ENCODE data around the gene RNU7-1. TPM values are rescaled to one million over a fixed set of nuclear protein-coding genes. Genes with fewer than 3 reads are reported as not detected.

RNU7-1 gene
- total RNA-seq, 1 donor from 2014 or later, result not detected

GRCh38 chr12:6916426-6917200 is 27.0 kb upstream of the RNU7-1 start:
- intact Hi-C loops (cut with DNase I), result no loop called here
- ATAC-seq (ENCODE audit: poor library complexity), result no peak
- peak; percentile 33 for DNase-seq

DNA sequence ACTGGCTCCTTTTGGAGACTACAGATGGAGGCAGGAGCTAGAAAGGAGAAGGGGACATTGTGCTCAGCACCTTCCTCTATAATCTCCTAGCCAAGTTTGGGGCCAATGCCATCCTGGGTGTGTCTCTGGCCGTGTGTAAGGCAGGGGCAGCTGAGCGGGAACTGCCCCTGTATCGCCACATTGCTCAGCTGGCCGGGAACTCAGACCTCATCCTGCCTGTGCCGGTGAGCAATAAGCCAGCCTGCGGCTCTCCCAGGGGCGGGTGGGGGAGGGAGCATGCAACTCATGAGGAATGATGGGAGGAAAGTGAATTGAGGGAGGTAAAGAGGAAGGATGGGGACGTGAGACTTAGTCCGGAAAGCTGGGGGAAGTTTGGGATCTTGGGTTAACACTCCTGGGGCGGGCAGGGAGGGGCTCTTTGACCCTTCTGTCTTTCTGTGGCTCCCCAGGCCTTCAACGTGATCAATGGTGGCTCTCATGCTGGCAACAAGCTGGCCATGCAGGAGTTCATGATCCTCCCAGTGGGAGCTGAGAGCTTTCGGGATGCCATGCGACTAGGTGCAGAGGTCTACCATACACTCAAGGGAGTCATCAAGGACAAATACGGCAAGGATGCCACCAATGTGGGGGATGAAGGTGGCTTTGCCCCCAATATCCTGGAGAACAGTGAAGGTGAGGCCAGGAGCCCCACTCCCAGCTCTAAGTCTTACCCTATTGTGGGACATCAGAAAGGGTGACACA is 26.0 kb upstream of the RNU7-1 start:
- peak; percentile 10 for DNase-seq
- ATAC-seq (ENCODE audit: poor library complexity), result no peak
- intact Hi-C loops (cut with DNase I), result no loop called here

DNA sequence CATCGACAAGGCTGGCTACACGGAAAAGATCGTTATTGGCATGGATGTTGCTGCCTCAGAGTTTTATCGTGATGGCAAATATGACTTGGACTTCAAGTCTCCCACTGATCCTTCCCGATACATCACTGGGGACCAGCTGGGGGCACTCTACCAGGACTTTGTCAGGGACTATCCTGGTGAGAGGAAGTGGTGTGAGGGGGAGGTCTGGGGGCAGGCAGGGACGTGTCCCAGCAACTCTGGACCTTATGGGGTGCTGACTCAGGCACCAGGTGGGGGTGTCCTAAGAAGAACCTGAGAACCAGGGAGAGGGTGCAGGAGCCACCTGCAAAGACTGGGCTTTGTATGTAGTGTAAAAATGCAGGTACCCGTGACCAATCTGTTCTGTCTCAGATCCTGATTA is 24.0 kb upstream of the RNU7-1 start:
- no peak for ATAC-seq (ENCODE audit: poor library complexity)
- peak; percentile 21 for DNase-seq
- intact Hi-C loops (cut with DNase I), result no loop called here

GRCh38 chr12:6921539-6921938 is 22.1 kb upstream of the RNU7-1 start:
- ATAC-seq (ENCODE audit: poor library complexity) (no peak), DNase-seq (peak; percentile 32)
- intact Hi-C loops (cut with DNase I), result no loop called here

DNA sequence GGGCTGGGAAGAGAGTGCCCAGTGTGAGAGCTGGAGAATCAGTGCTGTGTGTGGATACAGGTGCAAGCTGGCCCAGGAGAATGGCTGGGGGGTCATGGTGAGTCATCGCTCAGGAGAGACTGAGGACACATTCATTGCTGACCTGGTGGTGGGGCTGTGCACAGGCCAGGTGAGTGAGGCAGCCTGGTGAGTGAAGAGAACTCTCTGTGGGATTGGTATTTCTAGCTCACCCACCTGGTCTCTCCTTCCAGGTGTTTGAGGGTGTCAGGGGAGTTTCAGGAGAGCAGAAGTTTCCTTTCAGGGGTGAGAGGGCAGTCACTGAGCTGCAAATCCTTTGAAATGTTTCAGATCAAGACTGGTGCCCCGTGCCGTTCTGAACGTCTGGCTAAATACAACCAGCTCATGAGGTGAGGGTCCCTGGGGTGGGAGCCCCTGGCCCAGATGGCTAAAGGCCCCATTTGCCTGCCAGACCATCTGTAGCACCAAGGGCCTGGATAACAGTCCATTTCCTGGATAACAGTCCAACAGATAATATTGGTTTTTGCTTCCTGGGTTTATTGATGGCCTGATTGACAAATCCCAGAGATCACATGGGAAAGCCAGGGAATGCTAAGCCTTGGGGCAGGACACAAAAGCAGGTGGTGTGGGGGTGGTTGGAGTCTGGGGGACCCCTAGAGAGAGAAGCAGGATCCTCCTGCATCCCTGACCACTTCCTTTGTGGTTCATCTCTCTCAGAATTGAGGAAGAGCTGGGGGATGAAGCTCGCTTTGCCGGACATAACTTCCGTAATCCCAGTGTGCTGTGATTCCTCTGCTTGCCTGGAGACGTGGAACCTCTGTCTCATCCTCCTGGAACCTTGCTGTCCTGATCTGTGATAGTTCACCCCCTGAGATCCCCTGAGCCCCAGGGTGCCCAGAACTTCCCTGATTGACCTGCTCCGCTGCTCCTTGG is 21.3 kb upstream of the RNU7-1 start:
- peak; percentile 41 for DNase-seq
- intact Hi-C loops (cut with DNase I), result no loop called here
- no peak for ATAC-seq (ENCODE audit: poor library complexity)

- ATAC-seq (ENCODE audit: poor library complexity) (no peak), DNase-seq (peak; percentile 33)
- intact Hi-C loops (cut with DNase I), result no loop called here
Measured at GRCh38 chr12:6923003-6923732, 20.4 kb upstream of the RNU7-1 start.

- DNase-seq (peak; percentile 33), ATAC-seq (ENCODE audit: poor library complexity) (no peak)
- intact Hi-C loops (cut with DNase I), result no loop called here
Measured at GRCh38 chr12:6923851-6924250, 19.8 kb upstream of the RNU7-1 start.

DNA sequence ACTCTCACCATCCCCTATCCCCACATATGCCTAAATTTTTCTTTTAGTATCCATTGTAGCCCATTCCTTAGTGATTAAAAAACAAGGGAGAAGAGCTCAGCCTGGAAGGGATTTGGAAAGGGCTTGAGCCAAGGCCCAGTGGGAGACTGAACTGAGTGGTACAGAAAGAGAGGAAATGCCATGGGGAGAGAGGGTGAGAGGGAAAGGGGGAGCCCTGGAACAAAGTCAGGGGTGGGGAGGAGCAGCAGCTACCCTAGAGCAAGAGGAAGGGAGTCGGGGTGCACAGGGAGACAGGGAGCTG is 18.4 kb upstream of the RNU7-1 start:
- no peak for DNase-seq
- no peak for ATAC-seq (ENCODE audit: poor library complexity)
- intact Hi-C loops (cut with DNase I), result no loop called here

- ATAC-seq (ENCODE audit: poor library complexity) (peak; percentile 54), DNase-seq (peak; percentile 81)
- intact Hi-C loops (cut with DNase I), result no loop called here
Measured at GRCh38 chr12:6925540-6926279, 17.9 kb upstream of the RNU7-1 start.

DNA sequence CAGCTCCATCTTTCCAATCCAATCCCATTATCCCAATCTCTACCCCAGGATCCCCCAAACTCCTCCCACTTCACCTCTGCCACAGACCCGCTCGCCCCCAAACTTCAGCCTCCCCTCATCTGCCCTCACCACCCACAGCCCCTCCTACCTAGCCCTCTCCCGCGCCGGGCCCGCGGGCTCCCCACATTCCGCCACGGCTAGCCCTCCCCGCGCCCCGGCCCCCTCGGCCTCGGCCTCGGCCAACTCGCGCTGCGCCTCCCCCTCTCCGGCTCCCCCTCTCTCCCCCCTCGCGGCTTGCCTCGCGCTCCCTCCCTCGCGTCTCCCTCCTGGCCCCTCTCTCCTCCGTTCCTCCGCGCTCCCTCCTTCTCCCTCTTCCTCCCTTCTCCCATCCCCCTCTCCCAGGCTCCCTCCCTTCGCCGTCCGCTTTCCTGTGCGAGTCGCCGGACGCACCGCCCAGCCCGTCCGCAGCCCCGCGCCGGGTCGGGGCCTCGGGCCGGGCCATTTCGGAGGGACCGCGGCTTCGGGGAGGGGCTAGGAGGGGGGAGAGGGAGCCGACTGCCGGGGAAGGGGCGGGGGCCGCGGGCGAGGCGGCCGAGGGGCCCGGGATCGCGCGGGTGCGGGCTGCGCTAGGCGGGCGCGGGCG is 16.1 kb upstream of the RNU7-1 start, which contains the start of gene ATN1:
Gene ATN1, plus strand, starts transcription at position 581 of the 643 bp plus-strand sequence. CDS start 6,043 bp downstream, outside the sequence.
- DNase-seq, result peak; percentile 87
- ATAC-seq (ENCODE audit: poor library complexity), result peak; percentile 61

DNA sequence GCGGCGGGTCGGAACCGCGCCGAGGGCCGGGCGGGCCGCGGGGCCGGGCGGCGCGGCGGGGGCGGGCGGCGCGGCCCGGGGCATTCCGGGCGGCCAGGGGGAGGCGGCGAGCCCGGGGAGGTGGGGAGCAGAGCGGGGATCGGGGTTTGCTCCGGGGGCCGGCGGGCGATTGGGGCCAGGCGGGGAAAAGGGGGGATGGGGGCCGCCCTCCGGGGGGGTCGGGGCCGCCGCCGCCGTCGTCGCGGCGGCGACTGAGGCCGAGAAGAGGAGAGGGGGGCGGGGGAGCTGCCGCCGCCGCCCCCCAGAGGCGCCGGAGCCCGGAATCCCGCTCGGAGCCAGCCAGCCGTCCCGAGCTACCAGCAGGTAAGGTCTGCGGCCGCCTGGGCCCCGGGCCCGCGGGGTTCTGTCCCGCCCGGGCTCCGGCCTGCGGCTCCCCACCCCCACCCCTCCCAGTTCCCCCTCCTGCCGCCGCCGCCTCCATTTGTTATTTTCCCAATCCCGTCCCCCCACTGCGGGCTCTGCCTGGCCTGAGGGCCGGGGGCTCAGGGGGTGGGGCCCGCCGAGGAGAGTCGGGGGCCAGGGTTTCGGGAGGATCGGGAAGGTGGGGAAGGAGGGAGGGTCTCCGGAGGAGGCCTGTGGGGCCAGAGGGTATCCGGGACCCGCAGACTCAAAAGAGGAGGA is 15.5 kb upstream of the RNU7-1 start:
- no peak for ATAC-seq (ENCODE audit: poor library complexity)
- DNase-seq, result peak; percentile 49
- intact Hi-C loops (cut with DNase I), result no loop called here

More for the DNA sequence above, 16.1 kb upstream of the RNU7-1 start, which contains the start of gene ATN1:
- intact Hi-C loops (cut with DNase I), result no loop called here

DNA sequence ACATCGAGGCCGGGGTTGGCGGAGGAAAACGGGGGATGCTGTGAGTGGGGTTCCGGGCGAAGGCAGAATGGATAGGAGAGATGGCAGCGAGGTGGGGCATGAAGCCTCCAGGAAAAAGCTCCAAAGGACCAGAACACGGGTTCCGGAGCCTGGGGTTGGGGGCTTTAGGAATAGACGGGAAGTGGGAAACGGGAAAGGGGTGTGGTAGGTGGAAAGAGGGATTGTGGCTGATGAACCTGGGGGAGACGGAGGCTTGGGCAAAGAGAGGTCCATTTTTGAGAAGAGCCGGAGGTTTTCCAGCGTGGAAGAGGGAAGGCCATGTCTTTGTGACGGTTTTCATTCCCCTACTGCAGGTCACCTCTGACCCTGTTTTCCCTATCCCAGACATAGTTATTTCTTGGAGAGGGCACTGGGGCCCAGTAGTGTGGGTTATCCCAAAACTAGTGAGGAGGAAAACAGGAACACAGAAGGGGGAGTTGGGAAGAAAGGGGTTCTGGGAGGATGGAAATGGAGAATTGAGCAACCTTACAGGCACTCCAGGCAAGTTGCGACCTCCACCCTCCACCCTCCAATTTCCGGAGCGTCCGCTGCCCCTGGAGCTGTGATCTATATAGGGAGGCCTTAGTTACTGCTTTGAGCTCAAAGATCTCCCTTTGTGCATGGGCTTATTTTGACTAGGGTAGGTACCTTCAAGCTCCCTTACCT is 14.8 kb upstream of the RNU7-1 start:
- DNase-seq, result peak; percentile 38
- intact Hi-C loops (cut with DNase I), result no loop called here

DNA sequence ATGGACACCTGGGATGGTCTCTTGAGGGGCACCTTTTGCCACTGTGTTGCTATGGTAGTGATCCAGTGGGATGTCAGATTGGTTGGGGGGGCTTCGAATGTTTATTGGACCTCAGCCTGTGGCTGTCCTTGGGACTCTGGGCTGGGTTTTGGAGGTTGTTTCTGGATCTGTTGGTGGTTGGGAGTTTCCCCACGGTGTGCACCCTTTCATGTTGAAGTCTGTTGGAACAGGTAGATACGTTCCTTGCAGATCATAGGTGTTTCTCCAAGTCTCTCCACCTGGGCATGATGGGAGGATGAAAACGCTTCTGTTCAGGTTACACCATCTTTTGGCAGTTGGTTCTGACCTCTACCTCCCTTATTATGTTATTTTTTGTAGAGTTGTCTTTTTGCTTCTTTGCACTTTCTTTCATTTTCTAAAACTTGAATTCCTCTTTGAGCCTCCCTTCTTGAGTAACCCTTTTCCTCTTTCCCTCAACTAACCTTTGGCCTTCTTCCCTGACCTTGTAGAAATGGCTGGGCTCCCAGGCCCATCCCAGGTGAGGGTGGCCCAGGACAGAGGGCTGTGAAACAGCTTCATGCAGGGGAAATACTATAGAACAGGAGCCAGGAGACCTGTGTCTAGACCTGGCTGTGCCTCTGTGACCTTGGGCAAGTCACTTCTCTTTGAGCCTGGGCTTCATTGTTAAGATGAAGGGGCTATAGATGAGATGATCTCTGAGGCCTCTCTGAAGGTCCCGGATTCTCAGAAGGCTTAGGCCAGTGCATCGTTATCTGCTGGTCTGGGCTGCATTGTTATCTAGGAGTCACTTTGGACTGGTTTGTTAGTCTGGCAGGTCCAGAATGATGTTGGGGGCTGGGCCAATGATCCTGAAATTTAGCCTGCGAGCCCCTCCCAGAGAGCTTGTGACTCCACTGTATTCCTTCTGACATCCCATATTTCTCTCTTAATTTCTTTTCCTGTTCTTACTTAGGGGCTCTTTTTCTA is 13.9 kb upstream of the RNU7-1 start:
- intact Hi-C loops (cut with DNase I), result no loop called here
- DNase-seq (peak; percentile 18), ATAC-seq (ENCODE audit: poor library complexity) (no peak)

More for the DNA sequence above, 14.8 kb upstream of the RNU7-1 start:
- ATAC-seq (ENCODE audit: poor library complexity), result no peak

- DNase-seq (no peak), ATAC-seq (ENCODE audit: poor library complexity) (no peak)
- intact Hi-C loops (cut with DNase I), result no loop called here
Measured at GRCh38 chr12:6932766-6933165, 10.8 kb upstream of the RNU7-1 start.

DNA sequence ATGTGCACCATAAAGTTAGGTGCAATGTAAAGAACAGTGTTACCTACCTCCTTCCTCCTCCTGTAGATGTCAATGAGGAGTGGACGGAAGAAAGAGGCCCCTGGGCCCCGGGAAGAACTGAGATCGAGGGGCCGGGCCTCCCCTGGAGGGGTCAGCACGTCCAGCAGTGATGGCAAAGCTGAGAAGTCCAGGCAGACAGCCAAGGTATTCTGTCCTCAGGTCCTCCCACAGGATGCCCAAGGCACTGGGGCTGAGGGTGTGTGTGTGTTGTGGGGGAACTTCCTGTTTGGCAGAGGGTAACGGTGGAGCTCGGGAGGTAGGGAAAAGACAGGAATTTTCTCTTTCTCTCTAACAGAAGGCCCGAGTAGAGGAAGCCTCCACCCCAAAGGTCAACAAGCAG is 9.5 kb upstream of the RNU7-1 start:
- no peak for ATAC-seq (ENCODE audit: poor library complexity)
- no peak for DNase-seq
- intact Hi-C loops (cut with DNase I), result no loop called here

All from Right ventricle myocardium superior (tissue), 1 donor.